GM12878 (cell line): ENCODE data around the gene TFCP2L1. TPM values are rescaled to one million over a fixed set of nuclear protein-coding genes. Genes with fewer than 3 reads are reported as not detected.
"Not testable (repeated sequence)": the region's sequence is repeated elsewhere in the genome, so short reads cannot be mapped to it uniquely, and the experiment has no call there.

Experiments used
- ATAC-seq: fragments of 200-7000 bp; cut with Tn5 transposase; 3 replicates; pipeline ENCODE4 v1.9.1; 2020; ENCODE audit warnings: mild to moderate bottlenecking, moderate library complexity
- BruUV-seq: library from RNA; stranded (reverse); fragments of 400-500 nt; replicated peaks from 2 replicates; lab custom pipeline; 2021; lab: Mats Ljungman, UMichigan
- CTCF ChIA-PET: fragments of 300-600 bp; sonication (Branson Sonifier 250); formaldehyde crosslinking; extraction: SDS; loops from one replicate; lab custom pipeline; 2021; ENCODE audit warnings: inconsistent platforms; lab: Yijun Ruan, JAX
- POLR2A ChIA-PET: fragments of 350-600 bp; formaldehyde crosslinking; extraction: SDS; loops from one replicate; lab custom pipeline; 2021; ENCODE audit warnings: inconsistent platforms; lab: Charles Lee
- RAD21 ChIA-PET: fragments of 300-600 bp; sonication (Branson Sonifier 250); formaldehyde crosslinking; loops from one replicate; lab custom pipeline; 2023; ENCODE audit warnings: antibody characterized with exemption; ENCODE audit not compliant: unreplicated experiment; lab: Charles Lee
- SMC1A ChIA-PET: fragments of 300-600 bp; sonication (Branson Sonifier 250); formaldehyde crosslinking; loops from one replicate; lab custom pipeline; 2023; ENCODE audit not compliant: unreplicated experiment, uncharacterized antibody; lab: Charles Lee
- DNase-seq: peaks from one replicate; pipeline ENCODE4 v3.0.0-alpha.2; 2011; ENCODE audit warnings: low read depth, low spot score
- FAIRE-seq: peaks from 3 replicates; lab custom pipeline; 2011; peaks lifted over from hg19 to GRCh38; lab: Jason Lieb, UNC
- H2AFZ ChIP-seq: 2 replicates; pipeline ENCODE4 v1.6.0; 2011; ENCODE audit warnings: low read depth, low read length, control low read depth; ENCODE audit not compliant: control insufficient read depth
- H3K27ac ChIP-seq: 2 replicates; pipeline ENCODE4 v1.5.1; 2011; ENCODE audit warnings: control low read depth; ENCODE audit not compliant: control insufficient read depth, insufficient read depth
- H3K27me3 ChIP-seq, 2 experiments: replicated peaks in 1 of 2; 2 replicates each; pipeline versions ENCODE4 v1.6.0 to v1.6.1; 2011; ENCODE audit warnings: low read length in 1 of 2; ENCODE audit not compliant: control insufficient read depth in 2 of 2, insufficient read depth in 2 of 2
- H3K36me3 ChIP-seq, 2 experiments: 2 replicates each; pipeline ENCODE4 v1.5.1; 2011; ENCODE audit warnings: low read length in 1 of 2; ENCODE audit not compliant: control insufficient read depth in 2 of 2, insufficient read depth in 2 of 2
- H3K4me1 ChIP-seq: 2 replicates; pipeline ENCODE4 v1.6.1; 2011; ENCODE audit warnings: mild to moderate bottlenecking, low read length, moderate library complexity, mixed read lengths; ENCODE audit not compliant: control insufficient read depth, insufficient read depth
- H3K4me2 ChIP-seq: 2 replicates; pipeline ENCODE4 v1.6.0; 2011; ENCODE audit warnings: control low read depth; ENCODE audit not compliant: control insufficient read depth, insufficient read depth
- H3K4me3 ChIP-seq: fragments of 200-600 bp; sonication (generic); 2 replicates; pipeline ENCODE4 v1.5.1; 2016
- H3K79me2 ChIP-seq: 2 replicates; pipeline ENCODE4 v1.6.0; 2011; ENCODE audit warnings: low read length; ENCODE audit not compliant: control insufficient read depth, insufficient read depth
- H3K9ac ChIP-seq: 2 replicates; pipeline ENCODE4 v1.8.0; 2011; ENCODE audit warnings: low read length, control low read depth, mixed read lengths; ENCODE audit not compliant: control insufficient read depth, insufficient read depth
- H3K9me3 ChIP-seq: replicated peaks from 3 replicates; pipeline ENCODE4 v1.5.1; 2011; ENCODE audit warnings: mild to moderate bottlenecking, low read length; ENCODE audit not compliant: control insufficient read depth, insufficient read depth
- H4K20me1 ChIP-seq: 2 replicates; pipeline ENCODE4 v1.6.0; 2011; ENCODE audit not compliant: control insufficient read depth, insufficient read depth
- WGBS: methylation state at CpG from one replicate; pipeline ENCODE4 v1.1.6; 2016; ENCODE audit warnings: low lambda C conversion rate; ENCODE audit not compliant: insufficient replicate concordance, insufficient coverage; ENCODE audit errors: missing lambda C conversion rate; 5-methylcytosine and 5-hydroxymethylcytosine counted together
- in situ Hi-C: fragments of 300-500 bp; cut with MboI; formaldehyde crosslinking; loops from 9 replicates; pipeline ENCODE4 v1.14.3; 2018; ENCODE audit warnings: mixed read lengths
- intact Hi-C: fragments of 100-400 bp; cut with micrococcal nuclease; formaldehyde crosslinking; loops from one replicate; pipeline ENCODE4 v1.14.2; 2022; ENCODE audit not compliant: unreplicated experiment
- polyA plus RNA-seq, 11 experiments: library from polyadenylated mRNA; depleted of rRNA in 4 of 11; unstranded in 6 of 11; stranded (reverse) in 5 of 11; fragments of >200 nt; fragmentation: Nextera tagmentation in 4 of 11; fragmentation: Illumina TruSeq in 1 of 11; extraction: Ambion mirVana in 4 of 11; extraction: Trizol in 1 of 11; gene quantifications; 1 replicate in 1 of 11; 2 replicates in 10 of 11; pipeline versions ENCODE4 v1.2.1 to v1.2.3, GENCODE V29; 2011 to 2016; ENCODE audit warnings: inconsistent platforms in 2 of 11, missing spikeins in 2 of 11, low read depth in 1 of 11
- total RNA-seq, 4 experiments: library from RNA; depleted of rRNA in 3 of 4; stranded (reverse); fragments of >200 nt in 3 of 4; fragmentation: Illumina TruSeq in 1 of 4; extraction: Trizol in 1 of 4; gene quantifications; 2 replicates each; pipeline versions ENCODE4 v1.2.1 to v1.2.3, GENCODE V29; 2013 to 2021

The TFCP2L1 gene
- total and polyA plus RNA-seq, 10 of the 15 experiments (the other 5 are each of a cell fraction or from before 2014, with no cell fraction given) = 0.02 to 0.21 (median 0.09) TPM; not detected in 1

- H3K4me1 ChIP-seq, DNase-seq, BruUV-seq, H3K36me3 ChIP-seq, RAD21 ChIA-PET, in situ Hi-C loops, H3K9ac ChIP-seq, intact Hi-C loops, ATAC-seq, H4K20me1 ChIP-seq, H3K79me2 ChIP-seq, H2AFZ ChIP-seq, H3K4me3 ChIP-seq, H3K27ac ChIP-seq, SMC1A ChIA-PET, CTCF ChIA-PET, POLR2A ChIA-PET, FAIRE-seq, H3K9me3 ChIP-seq, H3K4me2 ChIP-seq, H3K27me3 ChIP-seq: not testable (repeated sequence)
- WGBS = 61% methylated on average over 18 of the region's 18 CpGs
These were observed 57.4 kb downstream of the TFCP2L1 start for GRCh38 chr2:121227381-121228144.

GRCh38 chr2:121225681-121226080 lies 59.3 kb downstream of the TFCP2L1 start:
- POLR2A ChIA-PET = not testable (repeated sequence)

More at GRCh38 chr2:121225681-121226080, 59.3 kb downstream of the TFCP2L1 start:
- intact Hi-C loops, H3K4me3 ChIP-seq, RAD21 ChIA-PET, H2AFZ ChIP-seq, BruUV-seq, H3K27me3 ChIP-seq, ATAC-seq, H3K4me2 ChIP-seq, H3K36me3 ChIP-seq, SMC1A ChIA-PET, H3K27ac ChIP-seq, CTCF ChIA-PET, FAIRE-seq, H3K4me1 ChIP-seq, DNase-seq, H3K79me2 ChIP-seq, H4K20me1 ChIP-seq, H3K9ac ChIP-seq, H3K9me3 ChIP-seq, in situ Hi-C loops: not testable (repeated sequence)
- WGBS = 38% methylated on average over 23 of the region's 26 CpGs
